Activated naive CD4-positive, alpha-beta T cell treated with anti-CD3 and anti-CD28 coated beads for 36 hours (primary cell): Measurements from ENCODE around the gene DPEP3. TPM values are rescaled to one million over a fixed set of nuclear protein-coding genes. Genes with fewer than 3 reads are reported as not detected.
A peak's percentile ranks its signal among the peaks of the same experiment; 100 is the strongest.

Experiments used
- CTCF ChIA-PET: fragments of 350-600 bp; sonication (Branson Sonifier 250); formaldehyde crosslinking; loops from one replicate; lab custom pipeline; 2021; ENCODE audit warnings: antibody characterized with exemption; lab: Charles Lee
- DNase-seq: peaks from one replicate; pipeline ENCODE4 v3.0.0-alpha.2; 2020
- H3K27ac Mint-ChIP-seq: one replicate; pipeline ENCODE4 v1.8.0; 2021; ENCODE audit warnings: mild to moderate bottlenecking, mixed read lengths
- H3K27me3 Mint-ChIP-seq: one replicate; pipeline ENCODE4 v1.8.0; 2021; ENCODE audit warnings: low read depth, mixed read lengths
- H3K36me3 Mint-ChIP-seq: one replicate; pipeline ENCODE4 v1.8.0; 2021; ENCODE audit warnings: low read depth, mixed read lengths
- H3K4me1 Mint-ChIP-seq: one replicate; pipeline ENCODE4 v1.8.0; 2021; ENCODE audit warnings: low read depth, mixed read lengths
- H3K4me3 Mint-ChIP-seq: one replicate; pipeline ENCODE4 v1.8.0; 2021; ENCODE audit warnings: mild to moderate bottlenecking, moderate library complexity, mixed read lengths
- H3K9me3 Mint-ChIP-seq: one replicate; pipeline ENCODE4 v1.8.0; 2021; ENCODE audit warnings: mixed read lengths
- intact Hi-C: fragments of 100-400 bp; cut with micrococcal nuclease; formaldehyde crosslinking; loops from one replicate; pipeline ENCODE4 v1.15.1; 2023
- total RNA-seq, 2 experiments: library from RNA; stranded (reverse); gene quantifications; one replicate each; pipeline ENCODE4 v1.2.3, GENCODE V29; 2021

Gene DPEP3
- total RNA-seq, 2 experiments from 2014 or later, result 0.19 TPM; not detected in 1

- H3K9me3 Mint-ChIP-seq, result no peaks in the 10 kb centered on the region
- intact Hi-C loops, result no loop called here
- peaks cover 26% of the 10 kb centered on the region for H3K4me1 Mint-ChIP-seq
- no peak overlapping the region for H3K27ac Mint-ChIP-seq
- CTCF ChIA-PET, result interaction anchor here (1.7 to 3.6 kb wide), 3 partner anchors 9 to 412 kb away, joined by 4 to 23 read pairs (median 9); partner anchors contain the start of gene NRN1L
- no peaks in the 10 kb centered on the region for H3K27me3 Mint-ChIP-seq
- no peak for DNase-seq
- no peak overlapping the region for H3K4me3 Mint-ChIP-seq
- H3K36me3 Mint-ChIP-seq, result peaks cover 35% of the 10 kb centered on the region
Observed at GRCh38 chr16:67932462-67932840, 47.8 kb downstream of the DPEP3 start.

- Mint-ChIP-seq H3K36me3 (peaks cover 32% of the 10 kb centered on the region), H3K4me3 (no peak within 1 kb of the TSS), H3K4me1 (peaks cover 22% of the 10 kb centered on the region), H3K27me3 (no peaks in the 10 kb centered on the region), H3K27ac (no peak within 1 kb of the TSS), H3K9me3 (no peaks in the 10 kb centered on the region)
- DNase-seq, result no peak
- intact Hi-C loops, result no loop called here
- CTCF ChIA-PET, result interaction anchor here (1.2 to 3.6 kb wide), 4 partner anchors 9 to 411 kb away, joined by 4 to 23 read pairs (median 8); partner anchors contain the start of gene NRN1L
Observed at GRCh38 chr16:67931712-67932461, 48.4 kb downstream of the DPEP3 start, which contains the start of gene CTRL. CTRL (minus strand) TSS chr16:67931862; CDS start chr16:67931852, 10 bp downstream.

GRCh38 chr16:67930678-67931211 is 49.6 kb downstream of the DPEP3 start:
- CTCF ChIA-PET, result interaction anchor here (1.2 to 3.6 kb wide), 2 partner anchors 46 to 49 kb away, joined by 6 to 23 read pairs; partner anchors contain the start of gene NRN1L
- H3K9me3 Mint-ChIP-seq, result no peaks in the 10 kb centered on the region
- peaks cover 24% of the 10 kb centered on the region for H3K36me3 Mint-ChIP-seq
- no peak overlapping the region for H3K4me3 Mint-ChIP-seq
- intact Hi-C loops, result no loop called here
- no peak overlapping the region for H3K27ac Mint-ChIP-seq
- H3K4me1 Mint-ChIP-seq, result peaks cover 20% of the 10 kb centered on the region
- no peaks in the 10 kb centered on the region for H3K27me3 Mint-ChIP-seq
- DNase-seq, result no peak

- DNase-seq, result no peak
- CTCF ChIA-PET, result interaction anchor here (0.8 to 3.6 kb wide), 2 partner anchors 46 to 114 kb away, joined by 3 to 23 read pairs; partner anchors contain the start of gene NRN1L
- Mint-ChIP-seq H3K27ac (no peak overlapping the region), H3K27me3 (no peaks in the 10 kb centered on the region), H3K4me1 (peaks cover 17% of the 10 kb centered on the region), H3K4me3 (no peak overlapping the region), H3K9me3 (no peaks in the 10 kb centered on the region), H3K36me3 (peaks cover 18% of the 10 kb centered on the region)
- intact Hi-C loops, result no loop called here
Observed at GRCh38 chr16:67930191-67930590, 50.1 kb downstream of the DPEP3 start.

GRCh38 chr16:67928561-67929364 is 51.5 kb downstream of the DPEP3 start:
- Mint-ChIP-seq H3K9me3 (no peaks in the 10 kb centered on the region), H3K4me3 (no peak overlapping the region), H3K27me3 (no peaks in the 10 kb centered on the region), H3K36me3 (peaks cover 6% of the 10 kb centered on the region), H3K4me1 (peaks cover 2% of the 10 kb centered on the region), H3K27ac (no peak overlapping the region)
- CTCF ChIA-PET, result interaction anchor here (0.6 to 2.3 kb wide), 16 partner anchors 9 to 409 kb away, joined by 3 to 25 read pairs (median 4); partner anchors contain the start of genes NRN1L and PSKH1
- peak; percentile 91 for DNase-seq
- intact Hi-C loops, result loop anchor here (1.0 to 2.0 kb wide), 6 partner anchors 10 to 408 kb away; no protein-coding TSS in a partner anchor

- Mint-ChIP-seq H3K9me3 (no peaks in the 10 kb centered on the region), H3K4me3 (no peak overlapping the region), H3K27ac (no peak overlapping the region), H3K27me3 (no peaks in the 10 kb centered on the region), H3K36me3 (peaks cover 4% of the 10 kb centered on the region), H3K4me1 (no peaks in the 10 kb centered on the region)
- intact Hi-C loops, result loop anchor here (1.0 to 2.0 kb wide), 6 partner anchors 10 to 407 kb away; no protein-coding TSS in a partner anchor
- CTCF ChIA-PET, result interaction anchor here (1.1 to 2.3 kb wide), 8 partner anchors 10 to 408 kb away, joined by 3 to 25 read pairs (median 4); no protein-coding TSS in a partner anchor
- no peak for DNase-seq
Observed at GRCh38 chr16:67928147-67928546, 52.2 kb downstream of the DPEP3 start.

GRCh38 chr16:67927131-67927941 is 53.0 kb downstream of the DPEP3 start:
- peaks cover 1% of the 10 kb centered on the region for H3K4me1 Mint-ChIP-seq
- CTCF ChIA-PET, result interaction anchor here (0.7 to 2.3 kb wide), 6 partner anchors 9 to 407 kb away, joined by 3 to 25 read pairs (median 4); partner anchors contain the start of gene PSMB10
- H3K9me3 Mint-ChIP-seq, result no peaks in the 10 kb centered on the region
- intact Hi-C loops, result no loop called here
- DNase-seq, result no peak
- no peaks in the 10 kb centered on the region for H3K27me3 Mint-ChIP-seq
- H3K36me3 Mint-ChIP-seq, result peaks cover 4% of the 10 kb centered on the region
- no peak overlapping the region for H3K4me3 Mint-ChIP-seq
- no peak overlapping the region for H3K27ac Mint-ChIP-seq

GRCh38 chr16:67926181-67926750 is 54.0 kb downstream of the DPEP3 start:
- Mint-ChIP-seq H3K9me3 (no peaks in the 10 kb centered on the region), H3K4me1 (peaks cover 10% of the 10 kb centered on the region), H3K36me3 (peaks cover under 1% of the 10 kb centered on the region), H3K4me3 (no peak overlapping the region), H3K27ac (no peak overlapping the region), H3K27me3 (no peaks in the 10 kb centered on the region)
- CTCF ChIA-PET, result interaction anchor here (0.9 to 1.5 kb wide), 4 partner anchors 10 to 44 kb away, joined by 3 to 6 read pairs (median 4); partner anchors contain the start of gene PSMB10
- intact Hi-C loops, result no loop called here
- no peak for DNase-seq

Other genes with a start within 250 kb of the DPEP3 start
- gene RANBP10, start 173.9 kb downstream of the DPEP3 start, total RNA-seq, result 10 to 100 TPM; 12.4 to 16.1 TPM
- under 1 TPM; 0.35 to 0.50 TPM for gene TSNAXIP1, start 173.6 kb downstream of the DPEP3 start, total RNA-seq
- 10 to 100 TPM; 19.9 to 20.6 TPM for gene THAP11, start 138.2 kb downstream of the DPEP3 start, total RNA-seq
- gene NUTF2, start 133.6 kb downstream of the DPEP3 start, total RNA-seq, result 100 to 1,000 TPM; 165 to 171 TPM
- 10 to 100 TPM; 43.7 to 45.8 TPM for gene CENPT, start 132.8 kb downstream of the DPEP3 start, total RNA-seq
- 10 to 100 TPM; 72.2 to 78.7 TPM for gene EDC4, start 107.4 kb downstream of the DPEP3 start, total RNA-seq
- gene NRN1L, start 95.6 kb downstream of the DPEP3 start, total RNA-seq, result not detected
- gene PSKH1, start 87.2 kb downstream of the DPEP3 start, total RNA-seq, result 1 to 10 TPM; 7.1 to 8.0 TPM
- 1 to 10 TPM; 1.5 to 1.8 TPM for gene CTRL, start 48.6 kb downstream of the DPEP3 start, total RNA-seq
- 100 to 1,000 TPM; 138 to 147 TPM for gene PSMB10, start 43.6 kb downstream of the DPEP3 start, total RNA-seq
- 10 to 100 TPM in 1 of 2 experiments, 1 to 10 TPM in 1; 9.1 to 10.0 TPM for gene LCAT, start 36.4 kb downstream of the DPEP3 start, total RNA-seq
- gene SLC12A4, start 11.9 kb downstream of the DPEP3 start, total RNA-seq, result 10 to 100 TPM; 24.3 to 28.9 TPM
- gene DPEP2, start 19.0 kb upstream of the DPEP3 start, total RNA-seq, result 1 to 10 TPM; 3.1 to 3.8 TPM
- not detected for gene DPEP2NB, start 35.4 kb upstream of the DPEP3 start, total RNA-seq
- 1 to 10 TPM; 9.4 to 9.7 TPM for gene DDX28, start 42.7 kb upstream of the DPEP3 start, total RNA-seq
- 10 to 100 TPM; 22.9 to 25.2 TPM for gene DUS2, start 42.8 kb upstream of the DPEP3 start, total RNA-seq
- 10 to 100 TPM; 49.1 to 50.3 TPM for gene NFATC3, start 104.9 kb upstream of the DPEP3 start, total RNA-seq